ENCODE data around the gene CFAP299. TPM values are rescaled to one million over a fixed set of nuclear protein-coding genes. Genes with fewer than 3 reads are reported as not detected.

CFAP299 gene
- total and polyA plus RNA-seq, 2 of the 13 experiments (the other 11 are each of a cell fraction or from before 2014, with no cell fraction given), result not detected

GRCh38 chr4:80787306-80787705, 451.8 kb downstream of the CFAP299 start (continued):
- no peak for TF ChIP-seq RFX1 (IDR thresholded peaks at IDR 0.05)

- Histone ChIP-seq H3K27me3 (ENCODE audit: control insufficient read depth in 1 of 2, insufficient read depth in 2 of 2, low read length in 2 of 2) (no peaks in the 10 kb centered on the region), H4K20me1 (ENCODE audit: insufficient read depth, low read length) (no peaks in the 10 kb centered on the region), H3K79me2 (ENCODE audit: insufficient read depth, low read length) (no peaks in the 10 kb centered on the region), H3K27ac (ENCODE audit: extremely low read length, insufficient read depth, low read length) (no peak overlapping the region), H3K9me3 (ENCODE audit: low read length) (no peaks in the 10 kb centered on the region), H3K4me1 (ENCODE audit: insufficient read depth, low read length) (no peaks in the 10 kb centered on the region), H3K9ac (ENCODE audit: insufficient read depth, low read depth, low read length) (no peak overlapping the region), H2AFZ (ENCODE audit: low read length) (no peak overlapping the region), H3K4me2 (ENCODE audit: low read depth, low read length) (no peak overlapping the region), H3K4me3 (replicated peaks in 1 of 3; ENCODE audit: insufficient read depth in 1 of 3, low read depth in 2 of 3, low read length in 3 of 3) (no peak overlapping the region), H3K36me3 (replicated peaks in 1 of 2; ENCODE audit: control insufficient read depth in 1 of 2, insufficient read depth in 2 of 2, low read length in 2 of 2) (no peaks in the 10 kb centered on the region)
- ChIA-PET POLR2A (no interaction called here), CTCF (ENCODE audit: low intra/inter-chr PET ratio, low total read pairs) (no interaction called here)
- FAIRE-seq (no peak), ATAC-seq (no peak), DNase-seq (ENCODE audit: low spot score) (no peak)
- WGBS (ENCODE audit: low lambda C conversion rate), result 7% methylated on average over 1 of the region's 1 CpG
- intact Hi-C loops (cut with micrococcal nuclease; ENCODE audit: unreplicated experiment) (no loop called here), in situ Hi-C loops (cut with HindIII; ENCODE audit: extremely low pct_ligation_motif_present, low pct_unique_long_range_greater_than_20kb) (no loop called here)
- no TSS peak for BruUV-seq (replicated peaks)
- TF ChIP-seq GPN1 (CRISPR knock-in tag; IDR thresholded peaks at IDR 0.05; ENCODE audit: borderline replicate concordance), result no peak
- TF ChIP-seq LCORL (IDR thresholded peaks at IDR 0.05), result peak; percentile 90; the same call in 1 of the 2 replicates
- no peak for TF ChIP-seq LCORL (CRISPR knock-in tag; IDR thresholded peaks at IDR 0.05)
Observed at GRCh38 chr4:80788798-80789197, 453.3 kb downstream of the CFAP299 start.

- Histone ChIP-seq H3K9me3 (ENCODE audit: low read length) (no peaks in the 10 kb centered on the region), H3K4me3 (replicated peaks in 1 of 3; ENCODE audit: insufficient read depth in 1 of 3, low read depth in 2 of 3, low read length in 3 of 3) (no peak overlapping the region), H2AFZ (ENCODE audit: low read length) (no peak overlapping the region), H4K20me1 (ENCODE audit: insufficient read depth, low read length) (no peaks in the 10 kb centered on the region), H3K27ac (ENCODE audit: extremely low read length, insufficient read depth, low read length) (no peak overlapping the region), H3K4me1 (ENCODE audit: insufficient read depth, low read length) (no peaks in the 10 kb centered on the region), H3K27me3 (ENCODE audit: control insufficient read depth in 1 of 2, insufficient read depth in 2 of 2, low read length in 2 of 2) (no peaks in the 10 kb centered on the region), H3K4me2 (ENCODE audit: low read depth, low read length) (no peak overlapping the region), H3K79me2 (ENCODE audit: insufficient read depth, low read length) (no peaks in the 10 kb centered on the region), H3K9ac (ENCODE audit: insufficient read depth, low read depth, low read length) (no peak overlapping the region), H3K36me3 (replicated peaks in 1 of 2; ENCODE audit: control insufficient read depth in 1 of 2, insufficient read depth in 2 of 2, low read length in 2 of 2) (no peaks in the 10 kb centered on the region)
- FAIRE-seq, result no peak
- in situ Hi-C loops (cut with HindIII; ENCODE audit: extremely low pct_ligation_motif_present, low pct_unique_long_range_greater_than_20kb), result no loop called here
- DNase-seq (ENCODE audit: low spot score), result no peak
- CTCF ChIA-PET (ENCODE audit: low intra/inter-chr PET ratio, low total read pairs), result no interaction called here
- BruUV-seq (replicated peaks), result no TSS peak
- POLR2A ChIA-PET, result no interaction called here
- intact Hi-C loops (cut with micrococcal nuclease; ENCODE audit: unreplicated experiment), result loop anchor here (10.0 kb wide), 1 partner anchor 375 kb away; no protein-coding TSS in a partner anchor
- TF ChIP-seq REXO4 (CRISPR knock-in tag; IDR thresholded peaks at IDR 0.05; ENCODE audit: borderline replicate concordance), result no peak
- TF ChIP-seq TEAD2 (CRISPR knock-in tag; IDR thresholded peaks at IDR 0.05), result no peak
- TF ChIP-seq NBN (conservative IDR thresholded peaks at IDR 0.05), result no peak
- TF ChIP-seq ZNF337 (CRISPR knock-in tag; IDR thresholded peaks at IDR 0.05; ENCODE audit: borderline replicate concordance, low read depth), result no peak
- TF ChIP-seq GATAD1 (CRISPR knock-in tag; IDR thresholded peaks at IDR 0.05), result no peak
- no peak for TF ChIP-seq SALL1 (CRISPR knock-in tag; IDR thresholded peaks at IDR 0.05)
- no peak for TF ChIP-seq TMF1 (CRISPR knock-in tag; IDR thresholded peaks at IDR 0.05; ENCODE audit: low read depth)
- TF ChIP-seq ZBTB42 (CRISPR knock-in tag; IDR thresholded peaks at IDR 0.05), result no peak
- no peak for TF ChIP-seq BCL6 (CRISPR knock-in tag; IDR thresholded peaks at IDR 0.05)
- no peak for TF ChIP-seq ZSCAN12 (CRISPR knock-in tag; IDR thresholded peaks at IDR 0.05)
- no peak for TF ChIP-seq ZSCAN9 (CRISPR knock-in tag; IDR thresholded peaks at IDR 0.05; ENCODE audit: borderline replicate concordance)
- TF ChIP-seq ZNF510 (CRISPR knock-in tag; IDR thresholded peaks at IDR 0.05; ENCODE audit: low read depth), result no peak
- TF ChIP-seq SKIL (CRISPR knock-in tag; IDR thresholded peaks at IDR 0.05; ENCODE audit: borderline replicate concordance), result no peak
- no peak for ATAC-seq
- WGBS (ENCODE audit: low lambda C conversion rate), result 8% methylated on average over 3 of the region's 3 CpGs
Observed at GRCh38 chr4:80790152-80790551, 454.6 kb downstream of the CFAP299 start.

All from HepG2 (cell line).